H1 (cell line): ENCODE data around the gene INSYN1. TPM values are rescaled to one million over a fixed set of nuclear protein-coding genes. Genes with fewer than 3 reads are reported as not detected.

Experiments
- BRCA1 ChIP-seq: IDR thresholded peaks from 2 replicates; pipeline ENCODE4 v1.6.1; 2012; ENCODE audit warnings: low read depth, low read length, improper control_type of control experiment
- POU5F1 ChIP-seq: IDR thresholded peaks from 2 replicates; pipeline ENCODE4 v1.6.1; 2011; ENCODE audit warnings: low read depth, mild to moderate bottlenecking, low read length, moderate library complexity
- SIRT6 ChIP-seq: IDR thresholded peaks from one replicate; pipeline ENCODE4 v1.7.1; 2012; ENCODE audit warnings: low read length, inconsistent platforms
- polyA plus RNA-seq, 7 experiments: library from polyadenylated mRNA; depleted of rRNA in 3 of 7; stranded (reverse) in 5 of 7; unstranded in 2 of 7; fragments of >200 nt in 5 of 7; fragments of 200-250 nt in 2 of 7; gene quantifications; 1 replicate in 5 of 7; 2 replicates in 1 of 7; 4 replicates in 1 of 7; pipeline versions ENCODE4 v1.2.1 to v1.2.3, GENCODE V29; 2011 to 2013; ENCODE audit warnings: missing spikeins in 2 of 7, mixed read lengths in 2 of 7
- total RNA-seq: library from RNA; stranded (reverse); fragmentation: NEBNext Ultra II Directional; extraction: Animal tissue kit (Norgen Biotek cat#: 25700); gene quantifications from 2 replicates; pipeline ENCODE4 v1.2.1, GENCODE V29; 2021

The INSYN1 gene
- total and polyA plus RNA-seq, 2 of the 8 experiments (the other 6 are each of a cell fraction or from before 2014, with no cell fraction given) = 7.2 to 10.2 TPM

- TF ChIP-seq POU5F1 (no peak), SIRT6 (no peak), BRCA1 (no peak)
Observed at GRCh38 chr15:73784291-73784690, 31.1 kb upstream of the INSYN1 start (continued).
